ENCODE results near the gene MAPKBP1.

MAPKBP1 gene

GRCh38 chr15:41857316-41857715 lies 83.0 kb downstream of the MAPKBP1 start:
- H3K4me3 ChIP-seq (ENCODE audit: low read depth, low read length) = no peak overlapping the region
- DNase-seq (ENCODE audit: low read depth) = no peak
- no peak for TF ChIP-seq CTCF (IDR thresholded peaks at IDR 0.05; ENCODE audit: control insufficient read depth, extremely low read depth, insufficient read depth)

- DNase-seq (ENCODE audit: low read depth) = no peak
- H3K4me3 ChIP-seq (ENCODE audit: low read depth, low read length) = no peak overlapping the region
- TF ChIP-seq CTCF (IDR thresholded peaks at IDR 0.05; ENCODE audit: control insufficient read depth, extremely low read depth, insufficient read depth) = no peak
Observed at GRCh38 chr15:41858756-41859155, 84.5 kb downstream of the MAPKBP1 start.

- no peak for TF ChIP-seq CTCF (IDR thresholded peaks at IDR 0.05; ENCODE audit: control insufficient read depth, extremely low read depth, insufficient read depth)
- DNase-seq (ENCODE audit: low read depth) = no peak
- no peak overlapping the region for H3K4me3 ChIP-seq (ENCODE audit: low read depth, low read length)
Observed at GRCh38 chr15:41860049-41860828, 86.0 kb downstream of the MAPKBP1 start.

DNA sequence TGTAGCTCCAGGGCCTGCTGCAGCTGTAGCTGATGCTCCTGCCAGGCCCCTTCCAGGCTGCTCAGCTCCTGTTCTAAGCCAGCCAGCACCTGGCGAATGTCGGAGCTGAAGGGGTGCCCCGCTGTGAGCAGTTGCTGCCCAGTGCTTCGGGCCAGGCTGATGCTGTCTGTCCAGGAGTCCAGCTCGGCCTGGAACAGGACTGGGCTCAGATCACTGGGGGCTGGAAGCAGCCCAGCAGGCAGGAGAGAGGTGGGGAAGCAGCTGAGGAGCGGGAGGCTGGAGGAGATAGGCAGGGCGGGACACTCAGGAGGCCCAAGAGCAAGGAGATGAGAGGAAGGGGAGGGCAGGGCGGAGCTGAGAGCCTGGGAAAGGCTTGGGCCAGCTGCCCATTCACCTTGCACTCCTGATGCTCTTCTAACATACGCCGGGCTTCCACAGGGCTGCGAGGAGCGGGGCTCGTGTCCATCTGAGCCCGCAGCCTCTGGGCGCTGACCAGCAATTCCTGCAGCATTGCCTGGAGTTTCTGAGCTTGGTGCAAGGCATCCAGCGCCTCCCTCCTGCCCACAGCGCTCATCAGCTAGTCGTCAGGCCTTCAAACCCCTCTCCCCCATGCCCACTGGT lies 87.6 kb downstream of the MAPKBP1 start:
- H3K4me3 ChIP-seq (ENCODE audit: low read depth, low read length) = peak overlapping the region; percentile 18; the same call in 1 of the 2 replicates
- DNase-seq (ENCODE audit: low read depth) = no peak
- TF ChIP-seq CTCF (IDR thresholded peaks at IDR 0.05; ENCODE audit: control insufficient read depth, extremely low read depth, insufficient read depth) = no peak

- peak overlapping the region; percentile 18 for H3K4me3 ChIP-seq (ENCODE audit: low read depth, low read length)
- TF ChIP-seq CTCF (IDR thresholded peaks at IDR 0.05; ENCODE audit: control insufficient read depth, extremely low read depth, insufficient read depth) = no peak
- peak; percentile 82 for DNase-seq (ENCODE audit: low read depth)
Observed at GRCh38 chr15:41862515-41863116, 88.3 kb downstream of the MAPKBP1 start.

DNA sequence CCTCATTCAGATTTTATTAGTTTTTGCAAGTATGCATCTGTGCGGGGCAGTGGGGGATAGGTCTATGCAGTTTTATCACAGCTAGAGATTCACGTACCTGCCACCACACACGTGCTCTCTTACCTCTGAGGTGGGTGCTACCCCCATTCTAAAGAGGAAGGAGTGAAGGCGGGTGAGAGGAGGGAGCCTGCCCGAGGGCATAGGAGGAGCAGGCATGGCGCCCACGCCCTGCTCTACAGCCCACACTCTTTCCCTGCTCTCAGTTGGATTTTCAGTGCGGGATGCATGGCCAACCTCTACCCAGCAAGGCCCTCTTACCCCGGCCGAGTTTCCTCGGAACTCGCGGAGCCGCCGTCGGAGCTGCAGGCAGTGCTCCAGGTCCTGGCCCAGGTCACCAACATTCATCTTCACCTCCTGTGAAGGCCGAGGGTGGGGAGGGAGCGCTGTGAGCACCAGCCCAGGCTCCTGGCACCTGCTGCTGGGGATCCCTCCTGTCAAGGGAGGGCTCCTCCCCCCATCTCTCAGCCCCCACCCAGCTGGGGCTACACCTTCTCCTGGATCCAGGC lies 91.3 kb downstream of the MAPKBP1 start:
- no peak for DNase-seq (ENCODE audit: low read depth)
- no peak overlapping the region for H3K4me3 ChIP-seq (ENCODE audit: low read depth, low read length)
- TF ChIP-seq CTCF (IDR thresholded peaks at IDR 0.05; ENCODE audit: control insufficient read depth, extremely low read depth, insufficient read depth) = no peak

Measured in LNCaP clone FGC (cell line).